T47D (cell line): Measurements from ENCODE around the gene GALNT9.

ENCODE experiments used
- DNase-seq, 2 experiments: peaks; one replicate each; pipeline versions ENCODE4 v3.0.0 to v3.0.0-alpha.2; 2011 to 2012; ENCODE audit warnings: low read depth in 1 of 2, low spot score in 1 of 2
- JUND ChIP-seq: IDR thresholded peaks from 2 replicates; pipeline ENCODE4 v1.6.1; 2012; ENCODE audit warnings: low read depth
- in situ Hi-C: cut with HindIII; loops from 2 replicates; pipeline ENCODE4 v1.10.0; 2016; ENCODE audit warnings: low sequenced_read_pairs, low pct_unique_long_range_greater_than_20kb

The GALNT9 gene

DNA sequence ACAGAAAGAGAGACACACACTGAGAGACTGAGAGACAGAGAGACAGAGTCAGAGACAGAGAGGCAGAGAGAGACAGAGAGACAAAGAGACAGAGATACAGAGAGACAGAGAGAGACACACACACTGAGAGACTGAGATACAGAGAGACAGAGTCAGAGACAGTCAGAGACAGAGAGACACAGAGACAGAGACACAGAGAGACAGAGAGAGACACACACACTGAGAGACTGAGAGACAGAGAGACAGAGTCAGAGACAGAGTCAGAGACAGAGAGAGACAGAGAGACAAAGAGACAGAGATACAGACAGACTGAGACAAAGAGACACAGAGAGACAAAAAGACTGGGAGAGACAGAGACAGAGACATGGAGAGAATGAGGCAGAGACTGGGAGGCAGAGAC lies 90.0 kb downstream of the GALNT9 start:
- DNase-seq, result no peak
- no peak for TF ChIP-seq JUND
- in situ Hi-C loops, result no loop called here

DNA sequence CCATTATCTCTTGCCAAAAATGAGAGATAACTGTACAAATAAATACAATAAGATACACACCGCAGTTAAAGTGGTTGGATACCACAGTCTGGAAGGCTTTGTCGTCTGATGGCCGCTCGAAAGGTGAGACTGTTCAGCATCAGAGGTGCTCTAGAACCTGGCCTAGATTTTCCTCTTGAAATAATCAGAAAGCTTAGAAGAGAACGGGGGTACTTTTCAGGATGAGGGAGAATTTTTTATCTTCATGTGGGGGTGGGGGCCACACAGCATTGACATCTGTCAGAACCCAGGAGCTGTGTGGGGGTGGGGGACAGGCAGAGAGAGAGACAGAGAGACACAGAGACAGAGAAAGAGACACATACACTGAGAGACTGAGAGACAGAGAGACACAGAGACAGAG lies 90.5 kb downstream of the GALNT9 start:
- DNase-seq, result no peak
- in situ Hi-C loops, result no loop called here

DNA sequence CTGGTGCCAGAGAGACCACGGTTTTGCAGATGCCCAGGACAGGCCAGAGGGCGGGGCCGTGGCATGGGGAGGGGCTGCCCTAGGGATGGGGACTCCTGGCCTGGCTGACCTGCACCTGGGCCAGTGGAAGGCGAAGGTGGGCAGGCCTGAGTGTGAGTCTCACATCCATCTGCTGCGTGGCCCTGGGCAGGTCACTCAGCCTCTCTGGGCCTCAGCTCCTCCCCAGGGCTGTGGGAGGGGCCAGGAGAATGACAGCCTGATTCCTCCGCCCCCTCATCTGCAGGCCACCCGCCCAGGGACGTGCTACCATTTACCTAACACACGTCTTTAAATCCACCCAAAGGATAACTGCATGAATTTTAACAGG lies 90.9 kb downstream of the GALNT9 start:
- in situ Hi-C loops, result no loop called here
- no peak for DNase-seq
- no peak for TF ChIP-seq JUND

More for the DNA sequence above, 90.5 kb downstream of the GALNT9 start:
- no peak for TF ChIP-seq JUND

DNA sequence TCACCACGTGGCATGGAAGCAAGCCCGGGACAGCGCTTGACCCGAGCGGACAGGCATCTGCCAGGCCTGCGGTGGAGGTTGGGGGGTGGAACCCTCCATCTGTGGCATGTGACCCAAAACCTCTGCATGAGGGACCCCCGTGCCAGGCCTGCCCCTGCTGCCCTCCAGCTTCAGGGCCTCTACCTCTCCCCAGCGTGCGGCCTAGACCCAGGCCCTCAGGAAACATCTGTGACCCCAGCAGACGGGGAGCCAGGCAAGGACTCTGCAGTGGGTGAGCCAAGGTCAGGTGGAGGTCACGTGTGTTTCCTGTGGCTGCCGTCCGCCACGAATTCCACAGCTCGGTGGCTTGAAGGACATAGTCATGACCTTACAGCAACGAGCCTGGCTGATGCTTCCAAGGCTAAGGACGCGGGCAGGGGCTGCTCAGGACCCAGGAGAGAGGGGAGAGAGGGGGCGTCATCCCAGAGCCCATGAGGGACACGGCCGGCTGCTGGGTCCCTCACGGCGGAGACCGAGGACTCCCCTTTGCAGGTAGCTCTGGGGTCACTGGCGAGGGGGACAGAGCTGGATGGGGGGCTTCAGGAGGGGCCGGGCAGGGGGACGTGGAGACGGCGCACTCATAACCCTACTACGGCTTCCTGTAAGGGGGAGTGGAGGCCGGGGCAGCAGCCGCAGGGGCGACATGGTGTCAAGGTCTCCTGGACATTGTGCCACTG lies 91.5 kb downstream of the GALNT9 start:
- no peak for TF ChIP-seq JUND
- no peak for DNase-seq
- in situ Hi-C loops, result no loop called here

DNA sequence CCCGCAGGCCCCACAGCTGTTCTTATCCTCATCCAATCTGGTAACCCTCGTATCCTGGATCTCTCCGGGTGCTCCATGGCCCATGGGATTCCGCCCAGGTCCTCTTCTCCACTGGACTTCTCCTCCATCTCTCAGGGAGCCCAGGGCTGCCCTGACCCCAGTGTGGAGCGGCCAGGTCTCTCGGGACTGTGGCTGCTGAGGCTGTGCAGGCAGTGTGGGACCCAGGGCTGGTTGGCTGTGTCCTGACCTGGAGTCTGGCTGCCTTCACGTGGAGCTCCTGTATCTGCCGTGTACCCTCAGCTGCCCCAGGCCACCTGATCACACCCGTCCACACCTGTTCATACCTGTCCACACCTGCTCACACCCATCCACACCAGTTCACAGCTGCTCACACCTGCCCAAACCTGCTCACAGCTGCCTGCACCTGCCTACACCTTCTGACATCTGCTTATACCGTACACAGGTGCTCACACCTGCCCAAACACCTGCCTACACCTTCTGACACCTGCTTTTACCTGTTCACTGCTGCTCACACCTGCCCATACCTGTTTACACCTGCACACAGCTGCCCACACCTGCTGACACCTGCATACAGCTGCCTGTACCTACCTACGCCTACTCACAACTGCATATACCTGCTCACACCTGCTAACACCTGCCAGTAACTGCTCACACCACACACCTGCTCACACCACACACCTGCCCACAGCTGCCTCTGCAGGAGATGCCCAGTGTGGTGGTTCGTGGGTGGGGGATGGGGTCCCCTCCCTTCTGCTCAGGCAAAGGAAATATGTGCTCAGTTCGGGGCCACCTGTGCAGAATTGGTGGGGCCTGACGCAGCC lies 92.2 kb downstream of the GALNT9 start:
- in situ Hi-C loops, result no loop called here
- no peak for TF ChIP-seq JUND
- no peak for DNase-seq

DNA sequence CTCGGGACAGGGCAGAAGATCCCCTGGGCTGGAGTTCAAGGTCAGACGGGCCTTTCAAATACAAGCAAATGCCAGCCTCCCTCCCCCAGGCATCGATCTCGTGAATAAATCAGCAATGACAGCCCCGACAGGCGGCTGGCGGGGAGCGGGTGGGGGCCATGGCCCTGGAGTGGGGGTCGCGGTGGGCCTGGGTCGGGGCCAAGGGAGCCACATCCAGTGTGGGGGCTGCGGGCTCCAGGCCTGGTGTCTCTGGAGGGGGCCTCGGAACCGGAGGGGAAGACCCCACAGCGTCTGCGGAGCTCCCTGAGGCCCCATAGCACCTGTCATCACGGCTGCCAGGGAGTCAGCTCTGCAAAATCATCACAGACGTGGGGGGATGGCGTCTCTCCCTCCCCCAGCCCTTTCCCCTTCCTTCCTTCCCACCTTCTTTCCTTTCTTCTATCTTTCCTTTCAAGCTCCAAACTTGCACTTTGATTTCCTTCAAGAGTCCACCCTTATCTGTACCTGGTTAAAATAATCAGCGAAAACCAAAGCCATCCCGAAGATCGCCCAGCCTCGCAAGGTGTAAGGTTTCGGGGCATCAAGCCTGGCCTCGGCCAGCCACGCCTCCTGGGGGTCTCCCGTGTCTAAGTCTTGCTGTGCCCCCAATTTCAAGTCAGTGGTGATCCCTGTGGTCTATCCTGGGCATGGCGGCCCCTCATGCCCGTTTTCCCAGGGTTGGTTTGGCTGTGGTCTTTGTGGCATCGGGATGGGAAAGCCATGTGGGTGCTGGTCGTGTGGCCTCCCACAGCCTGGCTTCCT lies 93.1 kb downstream of the GALNT9 start:
- in situ Hi-C loops, result no loop called here
- DNase-seq, result no peak
- TF ChIP-seq JUND, result no peak

DNA sequence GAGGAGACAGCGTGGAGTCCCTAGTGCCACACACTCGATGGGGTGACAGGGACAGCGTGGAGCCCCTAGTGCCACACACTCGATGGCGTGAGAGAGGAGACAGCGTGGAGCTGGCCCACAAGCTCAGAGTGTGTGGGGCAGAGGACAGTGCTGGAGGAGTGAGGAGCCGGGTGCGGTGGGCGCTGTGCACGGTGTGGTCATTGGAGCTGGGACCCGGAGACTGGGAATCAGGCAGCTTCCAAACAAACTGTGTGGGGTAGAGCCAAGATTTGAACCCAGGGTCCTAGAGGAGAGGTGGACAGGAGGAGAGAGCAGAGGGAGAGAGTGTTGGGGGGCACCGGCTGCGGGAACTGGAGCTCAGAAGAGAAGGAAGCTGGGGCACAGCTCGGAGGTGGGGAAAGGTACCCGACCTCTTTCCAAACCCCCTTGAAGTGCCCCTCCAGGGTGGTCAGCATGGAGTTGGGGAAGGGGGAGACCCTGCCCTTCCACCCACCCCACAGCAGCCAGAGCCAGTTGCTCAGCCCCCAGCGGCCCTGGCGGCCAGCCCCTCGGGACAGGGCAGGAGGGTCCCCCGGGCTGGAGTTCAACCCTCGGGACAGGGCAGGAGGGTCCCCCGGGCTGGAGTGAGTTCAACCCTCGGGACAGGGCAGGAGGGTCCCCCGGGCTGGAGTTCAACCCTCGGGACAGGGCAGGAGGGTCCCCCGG lies 94.1 kb downstream of the GALNT9 start:
- in situ Hi-C loops, result no loop called here
- DNase-seq, result no peak
- TF ChIP-seq JUND, result no peak

DNA sequence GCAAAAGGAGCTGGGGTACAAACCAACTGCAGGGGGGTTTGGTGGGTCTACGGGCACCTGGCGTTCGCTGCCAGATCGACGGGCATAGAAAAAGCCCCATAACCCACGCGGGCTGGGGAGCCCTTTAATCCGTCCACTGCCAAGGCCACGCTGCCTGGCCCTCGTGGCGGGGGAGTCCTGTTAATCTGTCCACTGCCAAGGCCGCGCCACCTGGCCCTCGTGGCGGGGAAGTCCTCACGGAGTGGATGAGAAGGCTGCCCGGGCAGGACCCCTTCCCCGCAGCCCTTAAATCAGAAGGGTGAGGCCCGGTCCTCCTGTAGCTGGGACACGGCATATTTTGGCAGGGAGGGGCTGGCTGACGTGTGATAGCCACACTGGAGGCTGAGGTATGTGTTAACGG lies 99.0 kb downstream of the GALNT9 start:
- in situ Hi-C loops, result no loop called here
- DNase-seq, result no peak
- TF ChIP-seq JUND, result no peak

DNA sequence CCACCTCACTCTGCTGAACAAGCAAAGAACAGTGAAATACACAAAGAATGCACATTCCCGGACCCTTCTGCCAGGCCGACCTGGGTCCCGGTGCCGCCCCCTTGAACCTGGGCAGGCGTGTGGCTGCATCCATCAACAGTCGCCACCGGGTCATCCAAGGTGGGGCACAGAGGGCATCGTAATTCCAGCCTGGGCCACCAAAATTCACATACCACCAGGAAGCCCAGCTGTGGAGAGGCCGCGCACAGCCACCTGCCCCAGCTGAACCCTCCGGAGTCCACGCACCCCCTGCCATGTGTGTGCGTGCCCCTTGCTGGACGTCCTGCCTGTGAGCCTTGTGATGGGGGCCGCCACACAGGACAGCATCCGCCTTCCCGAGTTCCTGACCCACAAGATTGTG lies 99.5 kb downstream of the GALNT9 start:
- DNase-seq, result no peak
- TF ChIP-seq JUND, result no peak
- in situ Hi-C loops, result no loop called here

DNA sequence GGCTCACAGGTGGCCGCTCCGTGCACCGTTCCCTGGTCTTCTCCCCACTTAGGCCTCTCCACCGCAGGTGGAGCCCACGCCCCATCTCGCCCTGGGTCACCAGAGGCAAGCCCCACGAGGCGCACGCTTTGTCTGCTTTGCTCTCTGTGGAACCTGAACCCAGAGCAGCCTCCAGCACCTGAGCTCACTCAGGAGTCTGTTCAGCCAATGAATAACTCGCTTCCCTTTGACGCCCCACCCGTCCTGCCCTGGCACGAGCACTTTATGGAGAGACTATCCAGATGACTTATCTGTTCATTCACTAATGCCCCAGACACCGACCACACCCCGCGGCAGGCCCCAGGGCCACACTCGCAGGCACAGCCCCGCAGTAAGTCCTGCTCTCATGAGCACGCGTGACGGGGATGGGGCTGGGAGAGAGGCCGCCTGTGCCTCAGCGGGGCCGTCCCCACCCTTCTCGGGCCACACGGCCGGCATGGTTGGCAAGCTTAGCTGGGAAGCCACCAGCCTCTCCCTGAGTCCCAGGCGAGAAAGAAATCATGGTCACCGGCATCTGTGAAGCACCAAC lies 100.1 kb downstream of the GALNT9 start:
- TF ChIP-seq JUND, result no peak
- in situ Hi-C loops, result no loop called here
- no peak for DNase-seq

DNA sequence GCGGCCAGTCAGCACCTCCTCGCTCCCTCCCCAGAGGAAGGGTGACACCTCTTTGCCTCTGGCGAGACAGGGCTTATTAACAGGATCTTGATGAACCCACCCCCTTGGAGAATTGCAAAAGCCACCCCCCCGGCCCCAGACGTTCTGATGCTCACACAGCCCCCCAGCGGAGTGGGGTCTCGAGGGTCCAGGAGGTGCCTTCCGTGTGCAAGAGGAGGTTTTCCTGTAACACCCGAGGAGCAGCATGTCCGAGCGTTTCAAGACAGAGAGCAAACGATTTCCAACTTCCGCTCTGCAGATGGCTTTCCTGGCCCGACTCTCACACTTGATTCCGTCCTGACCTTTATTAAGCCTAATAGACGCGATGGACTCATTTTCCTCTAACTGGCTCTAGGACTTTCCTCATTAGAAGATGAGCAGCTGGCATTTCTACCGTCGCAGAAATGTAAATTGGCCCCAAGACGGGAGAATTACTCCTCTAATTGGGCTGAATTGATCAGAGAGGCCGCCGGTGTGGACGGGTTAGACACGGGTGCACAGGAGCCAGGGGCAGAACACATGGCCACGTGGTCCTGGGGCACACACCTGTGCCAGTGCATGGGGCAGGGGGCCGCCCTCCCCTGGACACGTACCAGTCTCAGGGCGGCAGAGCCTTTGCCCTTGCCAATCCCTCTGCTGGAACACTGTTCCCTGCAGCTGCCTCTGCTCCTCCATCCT lies 100.8 kb downstream of the GALNT9 start:
- no peak for DNase-seq
- in situ Hi-C loops, result no loop called here
- no peak for TF ChIP-seq JUND
